Nephron (organoid): ENCODE data around the gene SCG5.

Experiments
- H3K27ac Mint-ChIP-seq, 3 experiments: 2 replicates each; pipeline ENCODE4 v1.8.0; 2020; ENCODE audit warnings: mixed read lengths in 3 of 3, mild to moderate bottlenecking in 2 of 3, moderate library complexity in 1 of 3
- H3K27me3 Mint-ChIP-seq: 2 replicates; pipeline ENCODE4 v1.8.0; 2021; ENCODE audit warnings: low read depth, mild to moderate bottlenecking, moderate library complexity, mixed read lengths
- H3K36me3 Mint-ChIP-seq: 2 replicates; pipeline ENCODE4 v1.8.0; 2020; ENCODE audit warnings: low read depth, mixed read lengths
- H3K4me1 Mint-ChIP-seq: 2 replicates; pipeline ENCODE4 v1.8.0; 2020; ENCODE audit warnings: mixed read lengths
- H3K4me3 Mint-ChIP-seq, 3 experiments: 2 replicates each; pipeline ENCODE4 v1.8.0; 2020; ENCODE audit warnings: mild to moderate bottlenecking in 3 of 3, mixed read lengths in 3 of 3, moderate library complexity in 2 of 3
- H3K9me3 Mint-ChIP-seq: 2 replicates; pipeline ENCODE4 v1.8.0; 2020; ENCODE audit warnings: mixed read lengths
- CTCF ChIP-seq, 3 experiments: fragments of 200-600 bp; sonication (generic); IDR thresholded peaks; one replicate each; pipeline ENCODE4 v1.5.0; 2021; ENCODE audit warnings: antibody characterized with exemption in 3 of 3; ENCODE audit not compliant: unreplicated experiment in 3 of 3

SCG5 gene

GRCh38 chr15:32669896-32670611, 28.5 kb downstream of the SCG5 start:
- Mint-ChIP-seq H3K27me3 (peaks cover 12% of the 10 kb centered on the region), H3K36me3 (no peaks in the 10 kb centered on the region), H3K4me1 (no peaks in the 10 kb centered on the region), H3K4me3 (no peak overlapping the region), H3K27ac (no peak overlapping the region), H3K9me3 (no peaks in the 10 kb centered on the region)
- TF ChIP-seq CTCF (IDR thresholded peaks at IDR 0.05; ENCODE audit: unreplicated experiment in 3 of 3): no peak

GRCh38 chr15:32670623-32671022, 29.1 kb downstream of the SCG5 start:
- Mint-ChIP-seq H3K27ac (no peak overlapping the region), H3K27me3 (peaks cover 12% of the 10 kb centered on the region), H3K4me1 (no peaks in the 10 kb centered on the region), H3K4me3 (no peak overlapping the region), H3K36me3 (no peaks in the 10 kb centered on the region), H3K9me3 (no peaks in the 10 kb centered on the region)
- TF ChIP-seq CTCF (IDR thresholded peaks at IDR 0.05; ENCODE audit: unreplicated experiment in 3 of 3): no peak

- Mint-ChIP-seq H3K9me3 (no peaks in the 10 kb centered on the region), H3K4me1 (peaks cover 7% of the 10 kb centered on the region), H3K4me3 (no peak overlapping the region), H3K27ac (no peak overlapping the region), H3K27me3 (peaks cover 12% of the 10 kb centered on the region), H3K36me3 (no peaks in the 10 kb centered on the region)
- no peak for TF ChIP-seq CTCF (IDR thresholded peaks at IDR 0.05; ENCODE audit: unreplicated experiment in 3 of 3)
These were observed 30.1 kb downstream of the SCG5 start for GRCh38 chr15:32671339-32672325.

- no peaks in the 10 kb centered on the region for H3K9me3 Mint-ChIP-seq
- H3K4me1 Mint-ChIP-seq: peaks cover 17% of the 10 kb centered on the region
- peaks cover 12% of the 10 kb centered on the region for H3K27me3 Mint-ChIP-seq
- no peak overlapping the region for H3K27ac Mint-ChIP-seq
- no peaks in the 10 kb centered on the region for H3K36me3 Mint-ChIP-seq
- H3K4me3 Mint-ChIP-seq: no peak overlapping the region
- TF ChIP-seq CTCF (IDR thresholded peaks at IDR 0.05; ENCODE audit: unreplicated experiment in 3 of 3): no peak
These were observed 33.2 kb downstream of the SCG5 start for GRCh38 chr15:32674681-32675080.

- Mint-ChIP-seq H3K4me3 (no peak overlapping the region), H3K9me3 (no peaks in the 10 kb centered on the region), H3K36me3 (no peaks in the 10 kb centered on the region), H3K4me1 (peaks cover 17% of the 10 kb centered on the region), H3K27ac (no peak overlapping the region), H3K27me3 (peaks cover 12% of the 10 kb centered on the region)
- TF ChIP-seq CTCF (IDR thresholded peaks at IDR 0.05; ENCODE audit: unreplicated experiment in 3 of 3): no peak
These were observed 34.0 kb downstream of the SCG5 start for GRCh38 chr15:32675466-32675865.
